HepG2 (cell line): ENCODE data around the gene MEF2B. TPM values are rescaled to one million over a fixed set of nuclear protein-coding genes. Genes with fewer than 3 reads are reported as not detected.
A peak's percentile ranks its signal among the peaks of the same experiment; 100 is the strongest.

ENCODE experiments used
- ATF7-NPFF ChIP-seq: sonication (generic); formaldehyde crosslinking; IDR thresholded peaks from 2 replicates; pipeline ENCODE4 v1.8.1; 2023; ENCODE audit warnings: mild to moderate bottlenecking, low read depth, missing genetic modification reagents, moderate library complexity
- FOXC1 ChIP-seq: sonication (generic); formaldehyde crosslinking; IDR thresholded peaks from 2 replicates; pipeline ENCODE4 v1.8.0; 2022; ENCODE audit warnings: mild to moderate bottlenecking, missing genetic modification reagents, borderline replicate concordance
- FOXO1 ChIP-seq: sonication (generic); formaldehyde crosslinking; IDR thresholded peaks from 2 replicates; pipeline ENCODE4 v1.4.0; 2020; ENCODE audit warnings: missing genetic modification reagents
- HNRNPLL ChIP-seq: fragments of 200-400 bp; formaldehyde crosslinking; IDR thresholded peaks from 2 replicates; pipeline ENCODE4 v1.6.1; 2017; ENCODE audit warnings: mild to moderate bottlenecking, low read depth, low read length; ENCODE audit not compliant: poor library complexity, severe bottlenecking
- MED1 ChIP-seq: sonication (generic); formaldehyde crosslinking; IDR thresholded peaks from 2 replicates; pipeline ENCODE4 v1.4.0; 2020; ENCODE audit warnings: missing genetic modification reagents
- MTF2 ChIP-seq: sonication (generic); formaldehyde crosslinking; IDR thresholded peaks from 2 replicates; pipeline ENCODE4 v1.5.0; 2020; ENCODE audit warnings: missing genetic modification reagents, borderline replicate concordance
- NONO ChIP-seq, 2 experiments: fragments of 450-650 bp in 1 of 2; sonication (generic) in 1 of 2; formaldehyde crosslinking in 1 of 2; IDR thresholded peaks in 1 of 2; conservative IDR thresholded peaks in 1 of 2; 2 replicates each; pipeline versions ENCODE4 v1.6.1 to v1.8.0; 2017 to 2022; ENCODE audit warnings: mild to moderate bottlenecking in 1 of 2, missing genetic modification reagents in 1 of 2, moderate library complexity in 1 of 2
- NR2F1 ChIP-seq, 2 experiments: fragments of 450-650 bp in 1 of 2; formaldehyde crosslinking in 1 of 2; IDR thresholded peaks; 2 replicates each; pipeline versions ENCODE4 v1.5.0 to v1.6.1; 2016 to 2020; ENCODE audit warnings: mild to moderate bottlenecking in 1 of 2, missing compliant biosample characterization in 1 of 2, missing genetic modification reagents in 1 of 2, moderate library complexity in 1 of 2
- PCBP1 ChIP-seq: fragments of 200-400 bp; formaldehyde crosslinking; IDR thresholded peaks from 2 replicates; pipeline ENCODE4 v1.6.1; 2017; ENCODE audit warnings: mild to moderate bottlenecking, low read depth, low read length, borderline replicate concordance
- PHF5A ChIP-seq: IDR thresholded peaks from one replicate; pipeline ENCODE4 v1.6.1; 2018; ENCODE audit warnings: low read depth, missing genetic modification reagents; ENCODE audit not compliant: unreplicated experiment
- PRDM4 ChIP-seq: sonication (generic); formaldehyde crosslinking; IDR thresholded peaks from 2 replicates; pipeline ENCODE4 v1.9.0; 2021; ENCODE audit warnings: missing genetic modification reagents, borderline replicate concordance
- SALL2 ChIP-seq: sonication (generic); formaldehyde crosslinking; IDR thresholded peaks from 2 replicates; pipeline ENCODE4 v1.8.1; 2023; ENCODE audit warnings: mild to moderate bottlenecking, missing genetic modification reagents, inconsistent platforms
- SNAI1 ChIP-seq: sonication (generic); formaldehyde crosslinking; IDR thresholded peaks from 2 replicates; pipeline ENCODE4 v1.5.0; 2020; ENCODE audit warnings: mild to moderate bottlenecking, missing genetic modification reagents, borderline replicate concordance
- SRY ChIP-seq: sonication (generic); formaldehyde crosslinking; IDR thresholded peaks from 2 replicates; pipeline ENCODE4 v1.8.0; 2022; ENCODE audit warnings: mild to moderate bottlenecking, missing genetic modification reagents
- STAG1 ChIP-seq: sonication (generic); formaldehyde crosslinking; IDR thresholded peaks from 2 replicates; pipeline ENCODE4 v1.4.0; 2020; ENCODE audit warnings: missing genetic modification reagents
- TCF7L2 ChIP-seq: IDR thresholded peaks from 2 replicates; pipeline ENCODE4 v1.6.1; 2011; ENCODE audit warnings: mild to moderate bottlenecking, low read depth, low read length, moderate library complexity
- TP53 ChIP-seq: sonication (generic); formaldehyde crosslinking; conservative IDR thresholded peaks from 2 replicates; pipeline ENCODE4 v1.4.0; 2020; ENCODE audit warnings: missing genetic modification reagents
- XBP1 ChIP-seq: sonication (generic); formaldehyde crosslinking; IDR thresholded peaks from 2 replicates; pipeline ENCODE4 v1.5.0; 2020; ENCODE audit warnings: missing genetic modification reagents
- ZMAT3 ChIP-seq: sonication (generic); formaldehyde crosslinking; conservative IDR thresholded peaks from 2 replicates; pipeline ENCODE4 v1.7.0; 2021; ENCODE audit warnings: missing genetic modification reagents
- ZNF20 ChIP-seq: sonication (generic); formaldehyde crosslinking; IDR thresholded peaks from 2 replicates; pipeline ENCODE4 v1.4.0; 2020; ENCODE audit warnings: mild to moderate bottlenecking, moderate library complexity, missing genetic modification reagents
- ZNF337 ChIP-seq: sonication (generic); formaldehyde crosslinking; IDR thresholded peaks from 2 replicates; pipeline ENCODE4 v1.5.1; 2020; ENCODE audit warnings: missing genetic modification reagents, low read depth, mild to moderate bottlenecking, borderline replicate concordance
- ZNF598 ChIP-seq: sonication (generic); formaldehyde crosslinking; IDR thresholded peaks from 2 replicates; pipeline ENCODE4 v1.5.1; 2020; ENCODE audit warnings: mild to moderate bottlenecking, missing genetic modification reagents, borderline replicate concordance
- ZSCAN21 ChIP-seq: sonication (generic); formaldehyde crosslinking; IDR thresholded peaks from 2 replicates; pipeline ENCODE4 v1.8.0; 2022; ENCODE audit warnings: mild to moderate bottlenecking, missing genetic modification reagents, moderate library complexity, borderline replicate concordance
- polyA plus RNA-seq, 8 experiments: library from polyadenylated mRNA; depleted of rRNA in 3 of 8; stranded (reverse) in 7 of 8; unstranded in 1 of 8; fragments of >200 nt; fragmentation: Illumina TruSeq in 4 of 8; extraction: Trizol in 4 of 8; gene quantifications; 2 replicates each; pipeline versions ENCODE4 v1.2.1 to v1.2.3, GENCODE V29; 2011 to 2016; ENCODE audit warnings: low read depth in 4 of 8, missing spikeins in 1 of 8, mixed read lengths in 1 of 8; ENCODE audit not compliant: insufficient read depth in 1 of 8
- total RNA-seq, 5 experiments: library from RNA; depleted of rRNA; stranded (reverse); fragments of >200 nt; fragmentation: Illumina TruSeq; extraction: Trizol; gene quantifications; 2 replicates each; pipeline ENCODE4 v1.2.3, GENCODE V29; 2016; ENCODE audit warnings: low read depth in 1 of 5
- TF ChIP-seq, protein P1 (sequence below), 2 experiments: sonication (generic) in 1 of 2; formaldehyde crosslinking in 1 of 2; IDR thresholded peaks; 2 replicates each; pipeline versions ENCODE4 v1.4.0 to v1.6.1; 2018 to 2020; ENCODE audit warnings: missing genetic modification reagents in 2 of 2, borderline replicate concordance in 1 of 2, low read depth in 1 of 2, mild to moderate bottlenecking in 1 of 2, missing biosample characterization in 1 of 2

Gene MEF2B
- total and polyA plus RNA-seq, 2 of the 13 experiments (the other 11 are each of a cell fraction or from before 2014, with no cell fraction given): 1.2 to 1.7 TPM

GRCh38 chr19:19171821-19172532 lies 1.9 kb upstream of the MEF2B start (continued):
- TF ChIP-seq, protein P1, sequence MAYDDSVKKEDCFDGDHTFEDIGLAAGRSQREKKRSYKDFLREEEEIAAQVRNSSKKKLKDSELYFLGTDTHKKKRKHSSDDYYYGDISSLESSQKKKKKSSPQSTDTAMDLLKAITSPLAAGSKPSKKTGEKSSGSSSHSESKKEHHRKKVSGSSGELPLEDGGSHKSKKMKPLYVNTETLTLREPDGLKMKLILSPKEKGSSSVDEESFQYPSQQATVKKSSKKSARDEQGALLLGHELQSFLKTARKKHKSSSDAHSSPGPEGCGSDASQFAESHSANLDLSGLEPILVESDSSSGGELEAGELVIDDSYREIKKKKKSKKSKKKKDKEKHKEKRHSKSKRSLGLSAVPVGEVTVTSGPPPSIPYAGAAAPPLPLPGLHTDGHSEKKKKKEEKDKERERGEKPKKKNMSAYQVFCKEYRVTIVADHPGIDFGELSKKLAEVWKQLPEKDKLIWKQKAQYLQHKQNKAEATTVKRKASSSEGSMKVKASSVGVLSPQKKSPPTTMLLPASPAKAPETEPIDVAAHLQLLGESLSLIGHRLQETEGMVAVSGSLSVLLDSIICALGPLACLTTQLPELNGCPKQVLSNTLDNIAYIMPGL (CRISPR knock-in tag; IDR thresholded peaks at IDR 0.05; ENCODE audit: borderline replicate concordance in 1 of 2, low read depth in 1 of 2): 0 out of 4 replicates have a peak, but pooled peaks of 1 of the 2 experiments have one; percentile 43
- TF ChIP-seq TCF7L2: no peak
- no peak for TF ChIP-seq ZMAT3 (CRISPR knock-in tag)
- no peak for TF ChIP-seq ZNF598 (CRISPR knock-in tag)
- TF ChIP-seq HNRNPLL: no peak
- peak; percentile 67; the same call in 1 of the 2 replicates for TF ChIP-seq MED1 (CRISPR knock-in tag)
- TF ChIP-seq SALL2: peak; percentile 25; the same call in 1 of the 2 replicates
- TF ChIP-seq PRDM4 (CRISPR knock-in tag): no peak
- no peak for TF ChIP-seq ZNF20
- no peak for TF ChIP-seq SRY
- TF ChIP-seq FOXC1 (CRISPR knock-in tag): no peak
- no peak for TF ChIP-seq STAG1
- TF ChIP-seq FOXO1 (CRISPR knock-in tag): peak; percentile 93
- TF ChIP-seq NR2F1 (CRISPR knock-in tag; IDR thresholded peaks at IDR 0.05): no peak; a peak in 2 of 4 replicates
- TF ChIP-seq MTF2 (CRISPR knock-in tag): no peak
- no peak for TF ChIP-seq PHF5A (CRISPR knock-in tag)
- TF ChIP-seq TP53 (CRISPR knock-in tag): no peak
- 0 out of 2 replicates have a peak, but pooled peaks have one; percentile 27 for TF ChIP-seq ZSCAN21
- no peak for TF ChIP-seq SNAI1 (CRISPR knock-in tag)
- peak; percentile 91; the same call in 1 of the 2 replicates for TF ChIP-seq PCBP1
- TF ChIP-seq NONO (IDR thresholded peaks at IDR 0.05): no peak
- peak; percentile 33; the same call in 1 of the 2 replicates for TF ChIP-seq NONO (CRISPR knock-in tag; conservative IDR thresholded peaks at IDR 0.05)
- TF ChIP-seq ATF7-NPFF (CRISPR knock-in tag): no peak
- no peak for TF ChIP-seq XBP1 (CRISPR knock-in tag)
- TF ChIP-seq ZNF337 (CRISPR knock-in tag): no peak
